Activated CD4-positive, alpha-beta T cell treated with anti-CD3 and anti-CD28 coated beads, Interleukin-2, amount 50 U/mL, for 4 hours (primary cell): ENCODE results near the gene QSOX1.

Experiments used
- DNase-seq, 2 experiments: peaks; one replicate each; pipeline ENCODE4 v3.0.0-alpha.2; 2020

Gene QSOX1

DNA sequence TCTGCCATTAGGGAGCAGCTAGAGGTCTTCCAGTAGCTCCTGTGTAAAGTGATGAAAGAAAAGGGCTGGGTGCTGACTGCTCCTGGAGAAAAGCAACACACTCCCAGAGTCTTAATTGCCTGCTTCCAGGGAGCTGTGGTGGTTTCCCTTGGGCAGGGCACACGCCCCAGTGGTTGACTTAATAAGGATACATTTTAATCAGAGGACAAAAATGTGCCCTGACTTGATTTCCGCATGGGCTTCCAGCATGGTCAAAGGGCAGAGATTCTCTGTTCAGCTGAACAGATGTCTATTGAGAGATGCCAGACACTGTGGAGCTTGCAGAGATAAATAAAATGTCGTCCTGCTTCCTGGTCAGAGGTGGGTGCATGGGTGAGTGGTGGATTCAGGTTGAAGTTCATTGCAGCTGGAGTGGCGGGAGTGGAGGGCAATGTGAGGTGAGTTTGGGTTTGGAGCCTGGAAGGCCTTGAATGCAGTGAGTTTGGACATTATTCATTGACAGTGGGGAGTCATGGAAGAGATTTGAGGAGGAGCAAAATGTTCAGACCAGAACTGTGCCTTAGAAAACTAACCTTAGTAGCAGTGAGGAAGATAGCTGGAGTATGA is 16.0 kb downstream of the QSOX1 start:
- no peak for DNase-seq

DNA sequence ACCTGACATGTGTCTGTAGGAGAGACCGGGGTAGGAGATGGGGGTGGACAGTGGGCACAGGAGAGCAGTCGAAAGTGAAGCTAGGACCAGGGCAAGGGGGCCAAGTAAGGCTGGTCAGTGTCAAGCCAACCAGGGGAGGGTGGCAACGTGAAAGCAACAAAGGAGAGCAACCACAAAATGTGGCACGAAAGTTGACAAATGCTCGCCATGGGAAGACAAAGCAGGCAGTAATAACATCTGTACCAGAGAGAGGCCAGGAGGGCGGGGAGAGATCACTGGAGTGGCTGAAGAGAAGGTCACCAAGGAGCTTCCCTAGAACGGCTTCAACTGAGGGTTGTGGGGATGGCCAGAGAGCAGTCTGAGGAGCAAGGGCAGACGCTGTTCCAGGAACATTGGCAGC is 17.0 kb downstream of the QSOX1 start:
- DNase-seq = no peak

DNA sequence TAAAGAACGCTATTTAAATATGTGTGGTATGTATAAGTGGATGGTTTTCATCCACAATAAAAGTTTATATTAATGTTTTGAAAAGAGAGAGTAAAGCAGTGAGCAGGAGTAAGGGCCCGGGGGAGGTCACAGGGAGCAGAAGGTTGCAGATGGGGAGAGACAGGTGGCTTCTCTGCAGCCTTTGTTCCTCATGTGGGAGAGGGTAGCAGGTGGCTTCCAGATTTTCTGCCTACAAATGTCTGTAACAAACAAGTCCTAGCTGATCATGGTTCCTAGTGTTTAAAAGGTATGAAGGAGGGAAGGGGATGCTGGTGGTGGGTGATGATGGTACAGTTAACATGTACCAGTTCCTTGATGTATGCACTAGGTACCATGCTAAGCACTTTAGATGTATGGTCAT is 18.8 kb downstream of the QSOX1 start:
- DNase-seq = no peak

- no peak for DNase-seq
These were observed 19.3 kb downstream of the QSOX1 start for GRCh38 chr1:180173952-180174351.

- no peak for DNase-seq
These were observed 20.6 kb downstream of the QSOX1 start for GRCh38 chr1:180175291-180175690.

- DNase-seq = no peak
These were observed 21.1 kb downstream of the QSOX1 start for GRCh38 chr1:180175806-180176205.

DNA sequence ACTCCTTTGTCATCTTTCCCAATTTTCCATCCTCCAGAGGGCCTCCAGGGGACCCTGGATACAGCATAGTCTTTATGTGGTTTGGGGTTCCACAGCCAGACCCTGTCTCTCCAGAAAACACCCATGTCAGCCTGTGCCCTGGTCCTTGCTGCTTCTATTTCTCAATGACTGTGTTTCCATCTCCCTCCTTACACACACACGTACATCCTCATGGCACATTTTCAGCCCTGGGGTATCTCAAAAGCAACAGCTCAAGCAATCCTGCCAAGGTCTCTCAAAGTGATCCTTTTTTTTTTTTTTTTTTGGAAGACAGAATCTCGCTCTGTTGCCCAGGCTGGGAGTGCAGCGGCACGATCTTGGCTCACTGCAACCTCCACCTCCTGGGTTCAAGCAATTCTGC is 22.3 kb downstream of the QSOX1 start:
- no peak for DNase-seq

GRCh38 chr1:180177931-180178330 is 23.3 kb downstream of the QSOX1 start:
- DNase-seq = no peak

GRCh38 chr1:180178511-180179161 is 24.0 kb downstream of the QSOX1 start:
- peak; percentile 59 to 65 for DNase-seq

DNA sequence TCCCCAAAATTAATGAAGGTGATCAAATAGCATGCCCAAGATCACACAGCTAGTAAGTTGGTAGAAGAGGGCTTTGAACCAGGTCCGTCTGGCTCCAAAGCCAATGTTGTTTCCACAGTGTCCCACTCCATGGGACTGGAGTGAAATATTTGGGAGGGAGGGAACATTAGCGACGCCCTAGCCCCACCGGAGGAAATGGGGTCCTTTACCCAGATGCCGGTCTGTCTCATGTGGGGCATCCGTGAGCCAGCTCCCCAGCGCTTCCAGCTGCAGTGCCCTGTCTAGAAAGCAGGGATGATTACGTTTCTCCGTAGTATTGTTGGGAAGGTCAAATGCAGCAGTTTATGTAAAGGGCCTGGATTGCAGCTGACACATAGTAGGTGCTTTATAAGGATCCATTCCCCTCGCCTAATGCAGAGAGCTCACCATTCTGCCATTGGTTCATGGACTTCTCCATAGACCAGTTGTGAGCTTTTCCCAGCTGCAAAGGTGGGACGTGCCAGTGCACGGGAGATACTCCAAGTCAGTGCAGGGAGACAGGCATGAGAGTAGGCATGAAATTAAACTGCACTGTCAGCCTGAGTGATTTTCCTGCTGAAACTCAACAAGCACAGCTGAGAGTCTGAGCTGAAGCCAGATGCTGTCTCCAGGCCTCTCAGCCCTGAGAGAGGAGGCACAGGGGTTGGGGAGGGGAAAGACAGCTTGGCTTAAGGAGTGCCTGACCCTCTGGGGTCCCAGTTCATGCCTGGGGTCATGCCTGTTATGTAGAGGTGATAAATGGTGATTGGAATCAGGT is 24.7 kb downstream of the QSOX1 start:
- no peak for DNase-seq

DNA sequence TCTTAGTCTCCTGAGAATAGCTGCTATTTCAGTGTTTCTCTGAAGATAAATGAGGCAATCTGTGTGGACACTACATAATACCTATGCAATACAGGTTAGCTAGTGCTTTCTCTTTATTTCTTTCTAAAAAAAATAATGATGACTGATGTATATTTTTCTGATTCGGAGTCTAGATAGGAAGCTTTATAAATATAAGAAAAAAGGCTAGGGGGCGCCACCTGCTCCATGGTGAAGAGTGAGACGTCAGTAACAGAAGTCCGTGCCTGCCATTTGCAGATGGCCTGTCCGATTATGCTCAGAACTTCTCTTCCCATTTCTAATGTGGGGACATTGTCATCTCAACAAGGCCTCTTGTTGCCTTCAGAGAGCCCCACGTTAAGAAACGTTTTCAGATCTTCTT is 26.4 kb downstream of the QSOX1 start:
- no peak for DNase-seq

DNA sequence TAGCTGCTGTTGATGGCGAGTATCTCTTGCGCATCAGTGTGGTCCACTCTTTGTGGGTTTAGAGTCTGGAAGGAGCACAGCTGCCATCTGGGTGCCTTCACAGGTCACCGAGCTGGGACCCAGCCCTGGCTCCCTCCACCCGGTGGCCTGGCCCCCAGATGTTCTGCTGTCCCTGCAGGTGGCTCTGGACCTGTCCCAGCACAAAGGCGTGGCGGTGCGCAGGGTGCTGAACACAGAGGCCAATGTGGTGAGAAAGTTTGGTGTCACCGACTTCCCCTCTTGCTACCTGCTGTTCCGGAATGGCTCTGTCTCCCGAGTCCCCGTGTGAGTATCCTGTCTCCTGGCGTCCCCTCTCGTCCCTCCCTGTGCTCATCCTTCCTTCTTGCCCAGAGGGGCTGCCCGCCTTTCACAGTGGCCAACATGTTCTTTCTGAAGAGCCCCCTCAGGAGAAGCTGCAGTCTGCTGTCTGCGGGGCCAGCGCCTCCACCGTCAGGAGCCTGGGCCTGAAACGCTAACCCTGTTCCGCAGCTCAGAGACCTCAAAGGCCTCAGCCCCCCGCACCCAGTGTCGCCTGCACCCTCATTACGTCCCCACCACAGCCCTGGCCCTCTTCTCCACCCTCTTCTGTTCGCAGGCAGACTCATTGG is 27.4 kb downstream of the QSOX1 start:
- DNase-seq = no peak

- no peak for DNase-seq
These were observed 28.1 kb downstream of the QSOX1 start for GRCh38 chr1:180182643-180183311.

DNA sequence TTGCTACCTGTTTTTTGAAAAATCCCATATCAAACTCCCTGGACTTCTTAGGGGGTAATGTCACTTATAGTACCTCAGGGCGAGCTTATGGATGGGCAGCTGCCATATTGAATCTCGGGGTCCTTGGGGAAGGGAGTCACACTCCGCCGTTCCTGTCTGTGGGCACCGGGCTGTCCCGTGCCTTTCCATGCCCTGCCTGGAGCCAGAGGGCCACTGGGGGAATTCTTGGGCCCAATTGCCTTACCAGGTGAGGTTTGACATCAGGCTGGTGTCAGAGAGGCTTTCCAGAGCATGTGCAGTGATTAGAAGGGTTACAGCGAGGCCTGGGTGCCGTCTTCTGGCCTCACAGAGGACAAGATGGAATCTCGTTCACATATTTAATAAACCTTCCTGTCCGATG is 28.8 kb downstream of the QSOX1 start:
- DNase-seq = no peak

DNA sequence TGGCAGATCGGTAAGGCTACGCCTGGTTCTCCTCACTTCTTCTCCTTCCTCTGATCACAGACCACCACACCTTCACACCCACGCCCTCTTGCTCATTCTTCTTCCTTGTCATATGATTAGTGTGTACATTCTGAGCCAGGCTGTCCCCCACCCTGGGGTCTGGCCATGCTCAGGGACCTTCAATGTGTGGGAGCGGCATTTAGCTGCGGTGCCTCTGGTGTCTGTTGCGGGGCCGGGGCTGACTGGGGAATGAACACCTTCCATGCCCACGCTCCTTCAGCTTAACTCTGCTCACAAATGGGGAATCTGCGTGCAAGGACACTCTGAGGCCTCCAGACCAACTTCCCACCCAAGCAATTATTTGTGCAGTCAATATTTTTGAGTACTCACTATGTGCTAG is 29.4 kb downstream of the QSOX1 start:
- no peak for DNase-seq

DNA sequence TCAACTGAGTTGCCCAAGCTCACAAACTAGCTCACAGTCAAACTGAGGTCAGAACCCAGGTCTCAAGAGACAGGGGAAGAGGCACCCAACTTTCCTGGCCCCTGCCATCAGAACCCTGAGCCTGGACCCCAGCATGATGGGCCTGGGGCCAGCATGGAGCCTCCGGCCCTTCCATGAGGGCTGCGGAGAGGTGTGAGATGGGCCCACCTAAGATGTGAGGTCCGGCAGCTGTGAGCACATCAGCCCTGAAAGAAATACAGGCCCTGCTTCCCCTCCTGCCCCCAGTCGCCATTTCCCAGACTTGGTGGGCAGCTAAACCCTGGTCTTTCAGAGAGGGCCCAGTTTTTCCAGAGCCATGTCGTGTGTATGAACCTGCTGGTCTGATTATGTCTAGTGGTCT is 30.6 kb downstream of the QSOX1 start:
- DNase-seq = no peak

- no peak for DNase-seq
These were observed 31.4 kb downstream of the QSOX1 start for GRCh38 chr1:180185971-180186645.

DNA sequence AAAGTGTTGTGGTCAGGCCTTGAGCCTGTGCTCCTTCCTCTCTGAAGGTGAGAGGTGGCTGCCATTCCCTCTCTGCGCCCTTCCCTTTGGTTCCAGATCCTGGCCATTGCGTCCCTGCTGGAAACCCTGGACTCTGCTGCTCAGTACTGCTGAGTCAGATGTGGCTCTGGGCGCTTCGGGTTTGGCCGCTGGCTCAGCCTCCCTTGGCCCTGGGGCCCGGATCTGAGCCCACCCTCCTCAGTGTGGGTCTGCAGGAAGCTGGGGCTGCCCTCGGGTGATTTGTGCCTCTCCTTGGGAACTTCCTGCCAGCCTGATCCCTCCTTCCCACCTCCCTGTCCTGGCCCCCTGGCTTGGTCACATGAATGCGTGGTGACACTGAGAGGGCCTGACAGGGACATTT is 32.2 kb downstream of the QSOX1 start:
- no peak for DNase-seq

- no peak for DNase-seq
These were observed 33.0 kb downstream of the QSOX1 start for GRCh38 chr1:180187626-180188025.

GRCh38 chr1:180188091-180188506 is 33.4 kb downstream of the QSOX1 start:
- no peak for DNase-seq

DNA sequence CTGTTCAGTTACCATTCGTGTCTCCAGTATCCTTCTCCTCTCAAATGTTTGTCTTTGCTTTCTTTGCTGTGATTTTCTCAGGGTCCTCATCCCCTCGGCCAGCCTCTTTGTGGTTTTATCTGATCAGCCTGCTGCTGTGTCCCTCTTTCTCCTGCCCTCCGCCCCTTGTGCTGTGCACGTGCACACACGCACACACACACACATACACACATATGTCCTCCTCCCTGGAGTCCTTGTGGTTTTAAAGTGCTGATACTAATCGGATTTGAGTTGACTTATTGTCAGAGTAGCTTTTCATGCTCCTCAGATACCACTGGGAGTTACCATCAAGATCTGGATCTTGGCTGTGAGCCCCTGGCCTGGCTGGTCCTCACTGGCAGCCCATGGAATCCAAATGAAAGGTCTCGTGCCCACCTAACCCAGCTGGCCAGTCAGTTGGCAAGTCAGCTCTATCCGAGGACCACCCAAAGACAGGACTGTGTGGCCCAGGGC is 34.1 kb downstream of the QSOX1 start:
- no peak for DNase-seq

- no peak for DNase-seq
These were observed 35.4 kb downstream of the QSOX1 start for GRCh38 chr1:180190091-180190490.
